ENCODE results near the gene PICK1. TPM values are rescaled to one million over a fixed set of nuclear protein-coding genes. Genes with fewer than 3 reads are reported as not detected.

Gene PICK1
- total and polyA plus RNA-seq, 2 experiments from 2014 or later, result 8.4 to 14.4 TPM

DNA sequence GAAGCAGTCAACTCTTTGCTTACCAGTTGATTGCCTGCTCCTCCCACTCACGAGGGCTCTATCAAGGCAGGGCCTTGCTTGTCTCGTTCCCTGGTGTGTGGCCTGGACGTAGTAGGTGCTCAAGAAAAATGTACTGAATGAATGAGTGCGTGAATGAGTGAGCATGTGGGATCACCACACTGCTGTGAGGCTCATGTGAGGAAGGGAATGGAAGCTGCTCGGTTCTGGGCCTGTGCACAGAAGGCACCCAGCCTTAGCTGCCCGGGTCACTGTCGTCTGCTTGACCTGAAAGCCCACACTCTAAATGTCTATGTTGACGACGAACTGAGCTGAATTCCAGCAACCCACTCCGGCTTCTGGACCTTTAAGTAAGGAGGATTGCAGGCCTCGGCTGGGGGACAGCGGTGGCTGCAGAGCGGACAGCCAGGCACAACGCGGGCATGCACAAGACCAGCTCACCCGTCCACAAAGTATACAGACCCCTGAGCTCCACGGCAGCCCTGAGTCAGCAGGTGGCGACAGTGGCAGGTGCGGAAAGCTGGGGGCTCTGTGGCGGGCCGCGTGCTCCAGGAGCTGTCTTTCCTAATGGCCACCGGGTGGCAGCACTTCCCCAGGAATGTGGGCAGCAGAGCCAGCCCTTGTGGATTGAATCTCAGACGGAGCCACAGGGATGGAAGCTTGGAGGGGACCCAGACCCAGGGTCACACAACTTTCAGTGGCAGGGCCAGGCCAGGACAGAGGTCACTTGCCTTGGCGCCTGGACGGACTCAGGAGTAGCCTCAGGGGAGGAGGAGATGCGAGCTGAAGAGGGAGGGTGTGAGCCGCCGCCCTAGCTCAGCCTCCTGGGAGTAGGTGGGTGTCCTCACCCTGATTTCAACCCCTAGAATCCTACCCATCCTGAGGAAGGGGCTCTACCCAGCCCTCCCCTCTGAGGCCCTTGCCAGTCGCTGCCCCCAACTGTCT, 5.0 kb upstream of the PICK1 start:
- no peaks in the 10 kb centered on the region for H3K36me3 ChIP-seq (ENCODE audit: low read depth)
- no peaks in the 10 kb centered on the region for H3K4me1 ChIP-seq (ENCODE audit: insufficient read depth)
- no peaks in the 10 kb centered on the region for H3K9me3 ChIP-seq (ENCODE audit: low read depth)
- no peak for TF ChIP-seq EZH2phosphoT487 (IDR thresholded peaks at IDR 0.05; ENCODE audit: insufficient read depth, low read depth)
- no peak for TF ChIP-seq EZH2 (IDR thresholded peaks at IDR 0.05; ENCODE audit: insufficient read depth, poor library complexity, severe bottlenecking)
- no peaks in the 10 kb centered on the region for H3K9me2 ChIP-seq (ENCODE audit: insufficient read depth)
- H3K27ac ChIP-seq, result no peak overlapping the region
- no peaks in the 10 kb centered on the region for H3F3A ChIP-seq (ENCODE audit: insufficient read depth)
- in situ Hi-C loops (cut with MboI), result loop anchor here (10.0 kb wide), 1 partner anchor 523 kb away; the partner anchor contains the start of gene DMC1
- peaks cover 5% of the 10 kb centered on the region; the same call in 1 of the 2 replicates for H3K27me3 ChIP-seq (replicated peaks; ENCODE audit: insufficient read depth)
- peak; percentile 78 for DNase-seq
- H3K79me2 ChIP-seq (ENCODE audit: insufficient read depth), result no peaks in the 10 kb centered on the region
- no peak overlapping the region for H3K9ac ChIP-seq
- no peak overlapping the region for H3K4me3 ChIP-seq
- 30 to 33% methylated on average over 27 to 30 of the region's 30 CpGs for WGBS, 2 experiments (ENCODE audit: low coverage in 1 of 2, low lambda C conversion rate in 2 of 2, missing lambda C conversion rate in 2 of 2)
- peak overlapping the region; percentile 65; the same call in 1 of the 2 replicates for H2AFZ ChIP-seq
- no peaks in the 10 kb centered on the region for H4K20me1 ChIP-seq (ENCODE audit: insufficient read depth)
- H3K4me2 ChIP-seq (ENCODE audit: unreplicated experiment), result no peak overlapping the region

DNA sequence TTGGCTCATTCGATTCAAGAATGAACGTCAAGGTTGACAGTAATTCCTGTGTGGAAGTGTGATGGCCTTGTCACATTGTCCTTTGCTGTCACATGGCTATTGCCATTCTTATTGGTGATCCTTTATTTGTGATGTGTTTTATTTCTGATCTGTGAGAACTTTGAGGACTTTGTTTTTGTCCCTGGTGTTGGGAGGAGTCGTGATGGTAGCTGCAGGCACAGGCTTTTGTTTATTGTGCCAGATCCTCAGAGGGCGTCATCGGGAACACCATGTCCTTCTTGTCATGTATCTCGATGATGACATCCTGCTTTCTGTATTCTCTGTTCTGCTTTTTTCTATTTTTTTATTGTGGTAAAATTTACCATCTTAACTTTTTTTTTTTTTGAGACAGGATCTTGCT, 5.6 kb downstream of the PICK1 start:
- Histone ChIP-seq H3K9me2 (ENCODE audit: insufficient read depth) (no peaks in the 10 kb centered on the region), H3K79me2 (ENCODE audit: insufficient read depth) (no peaks in the 10 kb centered on the region), H3K4me3 (no peak overlapping the region), H2AFZ (no peak overlapping the region), H3K27ac (no peak overlapping the region), H3K9me3 (ENCODE audit: low read depth) (no peaks in the 10 kb centered on the region), H4K20me1 (ENCODE audit: insufficient read depth) (no peaks in the 10 kb centered on the region), H3K36me3 (ENCODE audit: low read depth) (no peaks in the 10 kb centered on the region), H3F3A (ENCODE audit: insufficient read depth) (no peaks in the 10 kb centered on the region), H3K27me3 (replicated peaks; ENCODE audit: insufficient read depth) (no peaks in the 10 kb centered on the region), H3K9ac (no peak overlapping the region), H3K4me2 (ENCODE audit: unreplicated experiment) (no peak overlapping the region), H3K4me1 (ENCODE audit: insufficient read depth) (no peaks in the 10 kb centered on the region)
- TF ChIP-seq EZH2phosphoT487 (IDR thresholded peaks at IDR 0.05; ENCODE audit: insufficient read depth, low read depth), result no peak
- TF ChIP-seq EZH2 (IDR thresholded peaks at IDR 0.05; ENCODE audit: insufficient read depth, poor library complexity, severe bottlenecking), result no peak
- no peak for DNase-seq
- WGBS, 2 experiments (ENCODE audit: low coverage in 1 of 2, low lambda C conversion rate in 2 of 2, missing lambda C conversion rate in 2 of 2), result 20 to 25% methylated on average over 6 of the region's 6 CpGs
- in situ Hi-C loops (cut with MboI), result no loop called here

DNA sequence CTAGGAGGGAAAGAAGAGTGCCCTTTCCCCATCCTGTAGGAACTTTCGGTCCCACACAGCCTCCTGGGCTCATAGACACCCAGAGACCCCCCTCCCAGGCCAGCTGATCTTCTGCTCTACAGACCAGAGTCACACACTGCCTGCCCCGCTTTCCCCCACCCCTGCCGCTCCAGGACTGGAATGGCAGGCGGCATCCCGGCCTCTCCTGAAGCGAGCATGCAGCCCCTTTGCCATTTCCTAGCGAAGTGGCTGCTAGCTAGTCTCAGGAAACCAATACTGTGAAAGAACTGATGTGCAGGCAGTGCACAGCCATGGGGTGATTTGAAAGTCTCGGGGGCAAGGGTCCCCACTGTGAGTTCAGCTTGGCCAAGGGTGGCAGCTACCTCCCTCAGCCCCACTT, 8.3 kb downstream of the PICK1 start:
- DNase-seq, result no peak
- in situ Hi-C loops (cut with MboI), result no loop called here
- 91 to 98% methylated on average over 8 of the region's 8 CpGs for WGBS, 2 experiments (ENCODE audit: low coverage in 1 of 2, low lambda C conversion rate in 2 of 2, missing lambda C conversion rate in 2 of 2)

DNA sequence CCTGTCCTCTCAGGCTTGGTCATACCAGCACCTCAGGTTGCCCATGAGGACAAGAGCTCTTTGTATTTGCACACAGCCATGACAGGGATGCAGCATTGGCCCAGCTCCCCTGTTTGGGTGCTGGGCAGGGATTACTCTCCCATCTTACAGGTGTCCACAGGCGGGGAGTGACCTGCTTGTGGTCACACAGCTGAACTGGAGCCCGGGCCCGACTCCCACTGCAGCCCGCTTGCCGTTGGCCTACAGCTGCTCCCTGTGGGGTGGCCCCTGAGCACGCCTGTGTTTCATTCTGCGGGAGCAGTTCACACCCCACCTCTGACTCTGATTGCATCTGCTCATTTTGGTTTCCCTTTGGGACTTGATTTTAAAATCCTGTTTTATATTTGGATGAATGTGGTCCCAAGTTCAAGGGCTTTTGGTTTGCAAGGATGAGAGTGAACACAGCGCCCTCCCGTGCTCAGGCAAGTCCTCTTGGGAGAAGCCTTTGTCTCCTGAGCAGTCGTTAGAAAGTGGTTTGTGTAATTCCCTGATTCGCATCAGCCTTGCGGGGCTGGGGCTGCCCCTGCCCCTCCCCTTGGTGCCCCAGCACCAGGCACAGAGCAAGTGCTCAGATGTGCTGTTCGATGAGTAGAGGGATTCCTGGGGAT, 9.3 kb downstream of the PICK1 start:
- Histone ChIP-seq H3K4me2 (ENCODE audit: unreplicated experiment) (no peak overlapping the region), H3K4me1 (ENCODE audit: insufficient read depth) (no peaks in the 10 kb centered on the region), H4K20me1 (ENCODE audit: insufficient read depth) (no peaks in the 10 kb centered on the region), H2AFZ (no peak overlapping the region), H3K27ac (no peak overlapping the region), H3K27me3 (replicated peaks; ENCODE audit: insufficient read depth) (no peaks in the 10 kb centered on the region), H3K79me2 (ENCODE audit: insufficient read depth) (no peaks in the 10 kb centered on the region), H3K9me3 (ENCODE audit: low read depth) (no peaks in the 10 kb centered on the region), H3F3A (ENCODE audit: insufficient read depth) (no peaks in the 10 kb centered on the region), H3K9ac (no peak overlapping the region), H3K4me3 (no peak overlapping the region), H3K9me2 (ENCODE audit: insufficient read depth) (no peaks in the 10 kb centered on the region), H3K36me3 (ENCODE audit: low read depth) (no peaks in the 10 kb centered on the region)
- in situ Hi-C loops (cut with MboI), result no loop called here
- DNase-seq, result no peak
- TF ChIP-seq EZH2phosphoT487 (IDR thresholded peaks at IDR 0.05; ENCODE audit: insufficient read depth, low read depth) (no peak), EZH2 (IDR thresholded peaks at IDR 0.05; ENCODE audit: insufficient read depth, poor library complexity, severe bottlenecking) (no peak)
- WGBS, 2 experiments (ENCODE audit: low coverage in 1 of 2, low lambda C conversion rate in 2 of 2, missing lambda C conversion rate in 2 of 2), result 68 to 71% methylated on average over 13 of the region's 13 CpGs

More for the DNA sequence above, 8.3 kb downstream of the PICK1 start:
- Histone ChIP-seq H3K9me2 (ENCODE audit: insufficient read depth) (no peaks in the 10 kb centered on the region), H3K79me2 (ENCODE audit: insufficient read depth) (no peaks in the 10 kb centered on the region), H3K27ac (no peak overlapping the region), H3K9ac (no peak overlapping the region), H3K4me2 (ENCODE audit: unreplicated experiment) (no peak overlapping the region), H3K36me3 (ENCODE audit: low read depth) (no peaks in the 10 kb centered on the region), H3K4me1 (ENCODE audit: insufficient read depth) (no peaks in the 10 kb centered on the region), H2AFZ (no peak overlapping the region), H3K4me3 (no peak overlapping the region), H4K20me1 (ENCODE audit: insufficient read depth) (no peaks in the 10 kb centered on the region), H3F3A (ENCODE audit: insufficient read depth) (no peaks in the 10 kb centered on the region), H3K9me3 (ENCODE audit: low read depth) (no peaks in the 10 kb centered on the region), H3K27me3 (replicated peaks; ENCODE audit: insufficient read depth) (no peaks in the 10 kb centered on the region)
- TF ChIP-seq EZH2phosphoT487 (IDR thresholded peaks at IDR 0.05; ENCODE audit: insufficient read depth, low read depth) (no peak), EZH2 (IDR thresholded peaks at IDR 0.05; ENCODE audit: insufficient read depth, poor library complexity, severe bottlenecking) (no peak)
